Spinal cord (tissue), 10 donors: ENCODE data around the gene PIK3R4. TPM values are rescaled to one million over a fixed set of nuclear protein-coding genes. Genes with fewer than 3 reads are reported as not detected.

Source experiments
- DNase-seq, 6 donors: peaks; one replicate each; pipeline versions ENCODE4 v3.0.0 to v3.0.0-alpha.2; 2013 to 2015; ENCODE audit warnings: low spot score in 6 of 6, low read depth in 4 of 6
- H3K27ac ChIP-seq: one replicate; pipeline ENCODE4 v1.5.1; 2013; ENCODE audit warnings: low read depth, low read length, control low read depth
- H3K27me3 ChIP-seq: one replicate; pipeline ENCODE4 v1.6.1; 2013; ENCODE audit warnings: low read length; ENCODE audit not compliant: control insufficient read depth, insufficient read depth
- H3K36me3 ChIP-seq: one replicate; pipeline ENCODE4 v1.6.1; 2013; ENCODE audit warnings: low read length; ENCODE audit not compliant: control insufficient read depth, insufficient read depth
- H3K4me1 ChIP-seq: one replicate; pipeline ENCODE4 v1.6.1; 2013; ENCODE audit warnings: low read length; ENCODE audit not compliant: control insufficient read depth, insufficient read depth
- H3K4me3 ChIP-seq: one replicate; pipeline ENCODE4 v1.5.1; 2013; ENCODE audit warnings: low read depth, low read length, control low read depth
- H3K9me3 ChIP-seq: one replicate; pipeline ENCODE4 v1.6.1; 2013; ENCODE audit warnings: low read length; ENCODE audit not compliant: control insufficient read depth, insufficient read depth
- WGBS: methylation state at CpG from one replicate; pipeline ENCODE4 v1.1.5; 2013; ENCODE audit warnings: missing lambda C conversion rate; ENCODE audit not compliant: insufficient coverage; 5-methylcytosine and 5-hydroxymethylcytosine counted together
- polyA plus RNA-seq, 2 donors: library from polyadenylated mRNA; unstranded; fragments of 120-200 nt; gene quantifications; one replicate each; pipeline ENCODE4 v1.2.1, GENCODE V29; 2013; ENCODE audit not compliant: insufficient read length in 2 of 2
- total RNA-seq, 2 donors: library from RNA; depleted of rRNA in 1 of 2; stranded (reverse); fragments of 120-200 nt in 1 of 2; fragments of >200 nt in 1 of 2; gene quantifications; one replicate each; pipeline versions ENCODE4 v1.2.3 to v1.2.4, GENCODE V29; 2013 to 2014
- donor health status: healthy.

PIK3R4 gene
- total and polyA plus RNA-seq, 4 donors: 24.3 to 42.2 (median 29.1) TPM

DNA sequence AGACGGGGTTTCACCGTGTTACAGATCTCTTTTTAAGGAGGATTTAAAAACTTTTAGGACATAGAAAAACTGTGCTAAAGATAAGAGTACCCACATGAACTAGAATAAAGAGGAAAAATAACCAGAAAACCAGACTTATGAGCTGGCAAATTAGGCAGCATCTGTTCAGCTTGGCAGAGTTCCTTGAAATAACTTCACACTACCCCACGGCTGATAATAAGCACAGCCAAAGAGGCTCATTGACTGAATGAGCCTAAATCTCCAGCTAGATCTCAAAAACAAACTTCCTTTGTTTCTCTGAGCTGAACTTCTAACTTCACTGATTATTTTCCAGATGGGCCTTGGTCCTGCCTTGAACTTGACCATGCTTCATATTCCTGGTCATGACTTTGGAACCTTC lies 26.7 kb upstream of the PIK3R4 start:
- H3K4me3 ChIP-seq: no peak overlapping the region

DNA sequence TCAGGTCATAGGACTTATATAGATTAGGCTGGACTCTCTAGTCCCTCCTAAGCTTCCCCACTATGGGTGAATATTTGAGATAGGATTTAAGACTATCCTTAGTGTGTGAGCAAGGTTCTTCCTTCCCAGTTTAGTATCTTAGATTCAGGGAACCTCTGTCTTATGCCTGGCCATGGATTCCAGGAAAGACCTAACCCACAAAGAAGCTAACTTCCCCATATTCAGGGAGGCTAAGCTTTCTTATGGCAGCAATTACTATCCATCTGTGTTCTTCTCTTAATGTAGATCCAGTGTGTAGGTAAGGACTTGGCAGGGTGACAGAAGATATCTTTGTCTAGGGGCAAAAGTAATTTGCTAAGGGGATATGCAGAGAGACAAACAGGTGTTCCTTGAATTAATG lies 25.5 kb upstream of the PIK3R4 start:
- Histone ChIP-seq H3K9me3 (no peaks in the 10 kb centered on the region), H3K27me3 (no peaks in the 10 kb centered on the region), H3K36me3 (no peaks in the 10 kb centered on the region), H3K4me3 (no peak overlapping the region), H3K27ac (no peak overlapping the region), H3K4me1 (no peaks in the 10 kb centered on the region)
- DNase-seq: no peak

More for the DNA sequence above, 26.7 kb upstream of the PIK3R4 start:
- DNase-seq: peak in 2 of 6 donors; percentile 70 to 74
- Histone ChIP-seq H3K9me3 (no peaks in the 10 kb centered on the region), H3K27ac (no peak overlapping the region), H3K4me1 (peaks cover 2% of the 10 kb centered on the region), H3K27me3 (no peaks in the 10 kb centered on the region), H3K36me3 (no peaks in the 10 kb centered on the region)
- 25% methylated on average over 1 of the region's 3 CpGs for WGBS

- Histone ChIP-seq H3K27ac (no peak overlapping the region), H3K4me3 (no peak overlapping the region), H3K9me3 (no peaks in the 10 kb centered on the region), H3K27me3 (no peaks in the 10 kb centered on the region), H3K36me3 (no peaks in the 10 kb centered on the region), H3K4me1 (no peaks in the 10 kb centered on the region)
- no peak for DNase-seq
- 93% methylated on average over 1 of the region's 2 CpGs for WGBS
These were observed 24.0 kb upstream of the PIK3R4 start for GRCh38 chr3:130770644-130771043.

DNA sequence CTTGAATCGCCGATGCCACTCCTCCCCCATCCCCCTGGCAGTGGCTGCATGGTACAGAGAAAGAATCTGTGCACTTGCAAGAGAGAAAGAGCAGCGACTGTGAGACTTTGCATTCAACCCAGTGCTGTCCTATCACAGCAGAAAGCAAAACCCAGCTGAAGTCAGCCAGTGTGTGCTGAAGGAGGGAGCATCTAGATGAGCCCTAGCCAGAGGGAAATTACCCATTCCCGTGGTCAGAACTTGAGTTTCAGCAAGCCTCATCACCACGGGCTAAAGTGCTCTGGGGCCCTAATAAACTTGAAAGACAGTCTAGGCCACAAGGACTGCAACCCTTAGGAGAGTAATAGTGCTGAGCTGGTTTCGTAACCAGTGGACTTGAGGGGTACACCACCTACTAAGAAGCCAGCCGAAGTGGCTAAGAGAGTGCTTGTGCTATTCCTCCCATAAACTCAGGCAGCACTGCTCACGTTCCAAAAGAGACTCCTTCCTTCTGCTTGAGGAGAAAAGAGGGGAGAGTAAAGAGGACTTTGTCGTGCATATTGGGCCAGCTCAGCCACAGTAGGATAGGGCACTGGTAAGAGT lies 15.2 kb upstream of the PIK3R4 start:
- Histone ChIP-seq H3K9me3 (no peaks in the 10 kb centered on the region), H3K4me3 (no peak overlapping the region), H3K36me3 (no peaks in the 10 kb centered on the region), H3K4me1 (no peaks in the 10 kb centered on the region), H3K27ac (no peak overlapping the region), H3K27me3 (no peaks in the 10 kb centered on the region)
- no peak for DNase-seq
- WGBS: 84% methylated on average over 4 of the region's 9 CpGs

DNA sequence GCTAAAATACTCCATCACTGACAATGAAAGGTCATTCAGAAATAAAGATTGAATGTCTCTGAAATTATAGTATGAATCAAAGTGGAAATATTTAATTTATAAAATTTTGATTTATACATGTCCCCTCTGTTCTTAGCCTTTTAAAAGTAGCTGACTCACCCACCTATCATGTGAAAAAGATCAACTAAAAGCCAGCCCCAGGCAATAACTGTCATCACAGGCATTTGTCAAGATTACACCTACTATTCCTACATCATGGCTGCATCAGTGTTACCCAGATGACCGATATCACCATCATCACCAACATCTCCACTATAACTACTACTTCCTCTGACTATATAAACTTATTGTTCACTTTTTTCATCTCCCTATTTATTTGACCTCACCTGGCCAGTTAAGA lies 14.3 kb upstream of the PIK3R4 start:
- no peaks in the 10 kb centered on the region for H3K9me3 ChIP-seq
- no CpG with 5 or more reads among the region's 1 CpG for WGBS
- H3K36me3 ChIP-seq: no peaks in the 10 kb centered on the region
- DNase-seq: no peak
- no peak overlapping the region for H3K4me3 ChIP-seq
- no peaks in the 10 kb centered on the region for H3K4me1 ChIP-seq
- no peak overlapping the region for H3K27ac ChIP-seq
- no peaks in the 10 kb centered on the region for H3K27me3 ChIP-seq

- Histone ChIP-seq H3K4me1 (no peaks in the 10 kb centered on the region), H3K27ac (no peak overlapping the region), H3K9me3 (no peaks in the 10 kb centered on the region), H3K27me3 (no peaks in the 10 kb centered on the region), H3K36me3 (no peaks in the 10 kb centered on the region), H3K4me3 (no peak overlapping the region)
- WGBS: no CpG with 5 or more reads among the region's 4 CpGs
- DNase-seq: peak in 2 of 6 donors; percentile 72 to 83
These were observed 13.2 kb upstream of the PIK3R4 start for GRCh38 chr3:130759692-130760338.

- DNase-seq: peak in 1 of 6 donors; percentile 53
- Histone ChIP-seq H3K27me3 (no peaks in the 10 kb centered on the region), H3K27ac (no peak overlapping the region), H3K4me3 (no peak overlapping the region), H3K36me3 (no peaks in the 10 kb centered on the region), H3K9me3 (no peaks in the 10 kb centered on the region), H3K4me1 (no peaks in the 10 kb centered on the region)
- WGBS: 81% methylated on average over 3 of the region's 7 CpGs
These were observed 12.2 kb upstream of the PIK3R4 start for GRCh38 chr3:130758624-130759369.

- no CpG with 5 or more reads among the region's 3 CpGs for WGBS
- Histone ChIP-seq H3K4me1 (no peaks in the 10 kb centered on the region), H3K4me3 (no peak overlapping the region), H3K27ac (no peak overlapping the region), H3K36me3 (no peaks in the 10 kb centered on the region), H3K9me3 (no peaks in the 10 kb centered on the region), H3K27me3 (no peaks in the 10 kb centered on the region)
- DNase-seq: no peak
These were observed 11.1 kb upstream of the PIK3R4 start for GRCh38 chr3:130757611-130758150.

- 72% methylated on average over 3 of the region's 5 CpGs for WGBS
These were observed 9.0 kb upstream of the PIK3R4 start for GRCh38 chr3:130755666-130756065.

More at GRCh38 chr3:130755666-130756065, 9.0 kb upstream of the PIK3R4 start:
- no peak for DNase-seq
- H3K27me3 ChIP-seq: no peaks in the 10 kb centered on the region
- H3K36me3 ChIP-seq: no peaks in the 10 kb centered on the region
- no peak overlapping the region for H3K27ac ChIP-seq
- no peak overlapping the region for H3K4me3 ChIP-seq
- no peaks in the 10 kb centered on the region for H3K9me3 ChIP-seq
- no peaks in the 10 kb centered on the region for H3K4me1 ChIP-seq
